ENCODE results near the gene TARS1. TPM values are rescaled to one million over a fixed set of nuclear protein-coding genes. Genes with fewer than 3 reads are reported as not detected.
"Not testable (repeated sequence)": the region's sequence is repeated elsewhere in the genome, so short reads cannot be mapped to it uniquely, and the experiment has no call there.

TARS1 gene
- total RNA-seq, 1 experiment from 2014 or later, result 476 TPM

- DNase-seq (ENCODE audit: extremely low read depth, low read depth), result no peak
These were observed 41.6 kb downstream of the TARS1 start for GRCh38 chr5:33482335-33482734.

DNA sequence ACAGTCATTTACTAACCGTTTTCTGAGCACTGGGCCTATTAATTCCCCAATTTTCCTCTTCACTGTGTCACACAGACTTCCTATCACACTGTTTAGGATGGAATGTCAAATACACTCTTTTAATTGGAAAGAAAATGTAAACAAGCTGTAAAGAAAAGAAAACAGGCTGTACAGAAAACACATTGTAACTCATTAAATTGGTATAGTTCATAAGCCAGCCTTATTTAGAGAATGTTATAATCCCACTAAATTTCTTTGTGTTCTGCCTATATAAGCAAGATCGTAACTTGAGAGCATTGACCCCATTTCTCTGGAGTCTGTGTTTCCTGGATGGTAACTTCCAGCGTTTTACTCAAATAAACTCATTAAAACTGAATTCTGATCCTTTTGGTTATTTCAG, 46.5 kb downstream of the TARS1 start:
- no peak for DNase-seq (ENCODE audit: extremely low read depth, low read depth)

DNA sequence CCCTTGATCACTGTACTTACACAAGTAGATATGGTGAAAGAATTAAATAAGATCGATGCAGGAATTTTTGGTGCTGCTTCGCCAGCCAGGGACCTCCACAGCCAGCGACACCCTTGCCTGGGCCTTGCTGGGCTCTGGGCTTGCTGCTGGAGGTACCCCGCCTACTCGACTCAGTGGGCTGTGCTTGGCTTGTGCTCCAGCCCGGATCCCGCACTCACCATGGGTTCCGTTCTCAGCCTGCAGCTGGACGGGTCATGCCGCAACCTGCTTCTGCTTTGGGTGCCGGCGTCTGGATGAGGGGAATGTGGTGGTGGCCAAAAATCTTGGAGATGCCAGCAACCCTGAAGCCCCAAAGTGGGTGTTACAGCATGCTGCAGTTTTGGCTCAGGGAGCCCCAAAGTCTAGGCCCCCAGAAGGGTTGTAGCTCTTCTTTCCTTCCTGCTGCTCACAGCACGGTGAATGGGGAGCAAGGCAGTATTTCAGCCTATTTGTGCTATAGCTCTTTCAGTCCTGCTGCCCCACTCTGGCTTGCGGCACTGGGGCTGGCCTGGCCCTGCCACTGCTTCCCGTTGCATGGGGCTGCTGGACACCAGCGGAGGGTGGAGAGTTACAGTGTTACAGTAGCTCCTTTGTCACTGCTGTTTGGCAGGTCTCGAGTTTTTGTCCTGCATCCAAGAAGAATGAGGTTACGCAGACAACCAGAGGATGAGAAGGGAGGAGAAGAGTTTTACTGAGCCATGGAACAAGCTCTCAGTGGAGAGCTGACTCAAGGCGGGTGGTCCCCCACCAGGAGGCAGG, 48.0 kb downstream of the TARS1 start:
- no peak for DNase-seq (ENCODE audit: extremely low read depth, low read depth)

DNA sequence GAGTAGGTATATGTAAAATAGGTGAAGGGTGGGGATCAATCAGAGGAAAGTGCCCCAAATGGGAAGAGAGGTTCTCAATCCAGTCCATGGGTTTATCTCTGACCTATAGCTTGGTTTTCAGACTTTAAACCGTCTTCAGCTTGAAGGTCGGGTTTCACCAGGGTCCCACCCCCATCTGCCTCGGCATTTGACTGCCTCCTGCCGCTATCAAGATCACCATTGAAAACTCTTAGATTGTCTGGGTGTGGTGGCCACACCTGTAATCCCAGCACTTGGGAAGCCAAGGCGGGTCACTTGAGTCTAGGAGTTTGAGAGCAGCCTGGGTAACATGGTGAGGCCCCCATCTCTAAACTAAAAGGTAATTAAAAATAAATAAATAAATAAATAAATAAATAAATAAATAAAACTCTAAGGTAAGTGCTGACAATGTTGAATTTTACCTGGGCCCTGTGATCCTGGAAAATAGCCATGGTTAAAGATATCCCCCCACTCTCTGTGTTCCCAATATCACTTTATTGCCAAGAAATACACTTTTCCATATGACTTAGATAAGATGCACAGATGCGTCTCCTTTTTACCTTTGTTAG, 48.8 kb downstream of the TARS1 start:
- DNase-seq (ENCODE audit: extremely low read depth, low read depth), result no peak

GRCh38 chr5:33490071-33490665, 49.4 kb downstream of the TARS1 start:
- no peak for DNase-seq (ENCODE audit: extremely low read depth, low read depth)

DNA sequence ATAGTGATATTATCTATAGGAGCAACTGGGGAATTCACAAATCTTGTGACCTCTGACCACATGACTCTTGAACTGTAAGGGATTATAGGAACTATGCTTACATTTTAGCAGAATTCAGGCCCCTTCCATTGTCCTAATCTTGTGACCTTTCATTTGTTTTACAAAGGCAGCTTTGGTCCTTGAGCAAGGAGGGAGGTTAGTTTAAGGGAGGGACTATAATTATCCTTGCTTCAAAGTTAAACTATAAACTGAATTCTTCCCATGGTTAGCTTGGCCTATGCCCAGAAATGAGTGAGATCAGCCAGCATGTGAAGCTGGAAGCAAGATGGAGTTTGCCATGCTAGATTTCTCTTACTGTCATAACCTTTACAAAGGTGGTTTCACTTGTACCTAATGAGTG, 51.2 kb downstream of the TARS1 start:
- no peak for DNase-seq (ENCODE audit: extremely low read depth, low read depth)

GRCh38 chr5:33494466-33494865, 53.7 kb downstream of the TARS1 start:
- DNase-seq (ENCODE audit: extremely low read depth, low read depth), result no peak

DNA sequence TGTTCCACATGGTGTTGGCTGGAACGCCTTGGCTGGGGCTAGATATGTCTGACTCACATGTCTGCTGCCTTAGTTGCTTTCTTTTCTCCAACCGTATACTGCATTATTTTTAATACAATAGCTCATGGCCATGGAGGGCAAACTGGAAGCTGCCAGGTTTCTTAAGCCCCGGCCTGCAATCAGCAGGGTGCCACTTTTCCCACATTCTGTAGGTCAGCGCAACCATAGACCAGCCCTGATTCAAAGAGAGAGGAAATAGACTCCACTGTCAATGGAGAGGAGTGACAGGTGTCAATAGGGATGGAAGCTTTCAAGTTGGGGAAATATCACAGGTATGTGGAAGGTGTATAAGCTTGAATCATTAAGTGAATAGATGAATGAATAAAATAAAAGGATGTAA, 60.5 kb downstream of the TARS1 start:
- DNase-seq (ENCODE audit: extremely low read depth, low read depth), result no peak

DNA sequence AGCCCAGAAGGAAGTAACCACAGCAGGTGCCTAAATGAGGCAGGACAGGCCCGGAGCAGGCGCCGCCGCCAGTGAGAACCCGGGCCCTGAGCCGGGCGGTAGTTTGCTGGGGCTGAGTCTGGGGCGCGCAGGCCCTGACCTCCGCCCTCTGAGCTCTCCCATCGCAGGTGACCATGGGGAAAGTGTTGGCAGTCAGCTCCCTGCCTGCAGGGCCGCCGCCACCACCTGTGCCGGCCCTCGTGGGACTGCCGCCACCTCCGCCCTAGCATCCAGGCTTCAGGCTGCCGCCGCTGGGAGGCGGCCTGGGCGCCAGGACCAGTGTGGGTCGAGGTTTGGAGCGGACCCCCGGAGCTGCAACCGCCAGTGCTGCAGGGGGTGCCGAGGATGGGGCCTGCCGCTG, 61.1 kb downstream of the TARS1 start:
- DNase-seq (ENCODE audit: extremely low read depth, low read depth), result no peak

DNA sequence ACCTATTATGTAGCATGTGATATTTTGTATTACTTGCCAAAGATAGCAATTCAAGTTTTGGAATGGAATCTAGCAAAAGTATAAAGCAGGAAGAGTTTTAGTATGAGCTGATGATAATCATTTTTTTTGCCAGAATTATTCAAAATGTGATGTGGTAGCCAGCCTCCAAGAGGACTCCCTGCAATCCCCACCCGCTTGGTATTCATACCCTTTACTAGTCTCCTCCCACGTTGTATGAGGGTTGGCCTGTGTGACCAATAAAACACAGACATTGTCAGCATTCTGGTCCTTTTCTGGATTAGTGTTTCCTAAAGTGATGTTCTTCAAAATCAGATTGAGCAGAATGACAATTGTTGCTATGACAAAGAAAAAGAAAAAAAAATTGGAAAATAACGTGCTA, 63.8 kb downstream of the TARS1 start:
- DNase-seq (ENCODE audit: extremely low read depth, low read depth), result no peak

DNA sequence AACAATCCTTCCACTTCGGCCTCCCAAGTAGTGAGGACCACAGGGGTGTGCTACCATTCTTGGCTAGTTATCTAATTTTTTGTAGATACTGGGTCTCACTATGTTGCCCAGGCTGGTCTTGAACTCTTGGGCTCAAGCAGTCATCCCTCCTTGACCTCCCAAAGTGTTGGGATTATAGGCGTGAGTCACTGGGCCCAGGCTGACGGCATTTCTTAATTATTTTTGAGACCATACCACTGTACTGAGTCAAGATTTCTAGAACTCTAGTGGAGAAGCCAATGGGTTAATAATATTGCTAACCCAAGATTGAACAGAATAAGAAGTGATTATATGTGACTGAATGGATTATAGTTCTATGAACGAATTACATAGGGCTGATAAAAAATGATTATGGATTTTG, 66.7 kb downstream of the TARS1 start:
- DNase-seq (ENCODE audit: extremely low read depth, low read depth), result no peak

DNA sequence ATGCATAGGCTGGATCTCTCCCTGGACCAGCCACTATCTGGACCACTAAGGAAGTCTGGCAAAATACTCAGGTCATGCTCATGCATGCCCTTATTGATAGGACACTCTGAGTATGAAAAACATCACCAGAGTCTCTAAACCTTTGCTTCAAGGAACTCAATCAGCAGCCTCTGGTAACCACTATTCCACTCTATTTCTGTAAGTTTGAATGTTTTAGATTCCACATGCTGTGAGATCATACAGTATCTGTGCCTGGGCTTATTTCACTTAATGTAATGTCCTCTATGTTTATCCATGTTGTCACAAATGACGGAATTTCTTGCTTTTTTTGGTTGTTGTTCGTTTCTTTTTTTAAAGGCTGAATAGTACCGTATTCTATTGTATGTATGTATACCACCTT, 68.3 kb downstream of the TARS1 start:
- no peak for DNase-seq (ENCODE audit: extremely low read depth, low read depth)

DNA sequence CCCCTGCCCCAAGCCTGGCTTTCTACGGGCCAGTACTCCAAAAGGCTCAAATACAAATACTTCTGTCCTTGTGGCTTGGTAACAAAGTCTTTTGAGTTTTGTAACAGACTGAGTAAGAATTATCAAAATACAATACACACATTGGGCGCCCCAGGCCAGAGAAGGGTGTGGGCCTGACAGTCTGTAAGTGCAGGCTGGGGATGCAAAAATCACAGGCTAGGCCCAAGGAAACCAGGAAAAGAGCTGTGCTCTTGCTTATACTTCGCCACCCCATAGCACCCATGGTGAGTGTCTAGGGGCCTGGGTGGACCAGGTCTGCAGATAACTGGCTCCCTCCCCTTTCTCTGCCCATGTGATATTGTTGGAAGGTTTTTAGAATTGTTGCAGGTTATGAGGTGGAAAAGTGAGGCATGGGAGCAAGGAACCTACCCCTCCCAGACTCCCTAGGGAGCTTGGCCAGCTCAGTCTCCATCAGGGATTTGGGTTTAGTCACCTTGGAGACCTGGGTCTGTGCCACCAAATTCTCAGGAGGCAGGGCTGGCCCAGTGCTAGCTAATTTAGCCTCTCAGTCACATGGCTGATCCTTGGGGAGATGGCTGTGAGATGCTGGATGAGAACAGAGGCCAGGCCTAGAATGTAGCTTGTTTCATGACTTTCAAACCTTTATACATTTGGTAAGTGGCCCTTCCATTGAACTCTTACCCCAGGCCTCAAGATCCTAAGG, 72.9 kb downstream of the TARS1 start:
- no peak for DNase-seq (ENCODE audit: extremely low read depth, low read depth)

DNA sequence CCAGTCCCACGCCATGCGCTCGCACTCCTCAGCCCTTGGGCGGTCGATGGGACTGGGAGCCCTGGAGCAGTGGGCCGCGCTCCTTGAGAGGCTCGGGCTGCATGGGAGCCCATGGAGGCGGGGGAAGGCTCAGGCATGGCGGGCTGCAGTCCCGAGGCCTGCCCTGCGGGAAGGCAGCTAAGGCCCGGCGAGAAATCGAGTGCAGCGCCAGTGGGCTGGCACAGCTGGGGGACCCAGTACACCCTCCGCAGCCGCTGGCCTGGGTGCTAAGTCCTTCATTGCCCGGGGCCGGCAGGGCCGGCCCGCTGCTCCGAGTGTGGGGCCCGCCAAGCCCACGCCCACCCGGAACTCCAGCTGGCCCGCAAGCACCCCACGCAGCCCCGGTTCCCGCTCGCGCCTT, 74.6 kb downstream of the TARS1 start:
- DNase-seq (ENCODE audit: extremely low read depth, low read depth), result not testable (repeated sequence)

- DNase-seq (ENCODE audit: extremely low read depth, low read depth), result no peak
These were observed 75.7 kb downstream of the TARS1 start for GRCh38 chr5:33516421-33516820.

Data from NCI-H460 (cell line).